NB4 (cell line): ENCODE data around the gene NRXN3.

Experiments used
- DNase-seq: peaks from one replicate; pipeline ENCODE4 v3.0.0; 2010; ENCODE audit warnings: low read depth
- H3K4me3 ChIP-seq: one replicate; pipeline ENCODE4 v1.5.1; 2011; ENCODE audit warnings: mild to moderate bottlenecking, low read depth, low read length, moderate library complexity
- MYC ChIP-seq: IDR thresholded peaks from 2 replicates; pipeline ENCODE4 v1.6.1; 2011; ENCODE audit warnings: low read depth, low read length
- POLR2A ChIP-seq: IDR thresholded peaks from 2 replicates; pipeline ENCODE4 v1.6.1; 2011; ENCODE audit warnings: mild to moderate bottlenecking; ENCODE audit not compliant: insufficient read length; ENCODE audit errors: extremely low read depth
- TF ChIP-seq, protein P1 (sequence below): IDR thresholded peaks from one replicate; pipeline ENCODE4 v1.5.1; 2012; ENCODE audit warnings: low read depth, low read length
- TF ChIP-seq, protein P2 (sequence below): IDR thresholded peaks from 2 replicates; pipeline ENCODE4 v1.6.1; 2011; ENCODE audit warnings: low read depth, low read length

NRXN3 gene

DNA sequence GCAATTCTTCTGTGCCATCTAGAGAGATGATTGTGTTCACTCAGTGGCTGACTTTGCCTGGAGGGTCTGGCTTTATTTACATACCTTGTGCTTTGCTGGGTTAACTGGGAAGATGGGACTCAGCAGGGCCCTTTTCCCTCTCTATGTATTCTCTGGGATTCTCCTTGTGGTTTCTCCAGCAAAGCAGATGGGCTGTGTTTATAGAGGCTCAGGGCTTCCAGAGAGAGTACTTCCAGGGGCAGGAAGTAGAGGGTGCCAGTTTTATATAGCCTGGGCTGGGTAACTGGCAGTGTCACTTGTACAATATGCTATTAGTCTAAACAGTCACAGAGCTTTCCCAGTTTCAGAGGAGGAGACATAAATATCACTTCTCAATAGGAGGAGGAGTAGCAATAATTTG lies 1531.2 kb downstream of the NRXN3 start:
- DNase-seq, result no peak
- TF ChIP-seq, protein P1, sequence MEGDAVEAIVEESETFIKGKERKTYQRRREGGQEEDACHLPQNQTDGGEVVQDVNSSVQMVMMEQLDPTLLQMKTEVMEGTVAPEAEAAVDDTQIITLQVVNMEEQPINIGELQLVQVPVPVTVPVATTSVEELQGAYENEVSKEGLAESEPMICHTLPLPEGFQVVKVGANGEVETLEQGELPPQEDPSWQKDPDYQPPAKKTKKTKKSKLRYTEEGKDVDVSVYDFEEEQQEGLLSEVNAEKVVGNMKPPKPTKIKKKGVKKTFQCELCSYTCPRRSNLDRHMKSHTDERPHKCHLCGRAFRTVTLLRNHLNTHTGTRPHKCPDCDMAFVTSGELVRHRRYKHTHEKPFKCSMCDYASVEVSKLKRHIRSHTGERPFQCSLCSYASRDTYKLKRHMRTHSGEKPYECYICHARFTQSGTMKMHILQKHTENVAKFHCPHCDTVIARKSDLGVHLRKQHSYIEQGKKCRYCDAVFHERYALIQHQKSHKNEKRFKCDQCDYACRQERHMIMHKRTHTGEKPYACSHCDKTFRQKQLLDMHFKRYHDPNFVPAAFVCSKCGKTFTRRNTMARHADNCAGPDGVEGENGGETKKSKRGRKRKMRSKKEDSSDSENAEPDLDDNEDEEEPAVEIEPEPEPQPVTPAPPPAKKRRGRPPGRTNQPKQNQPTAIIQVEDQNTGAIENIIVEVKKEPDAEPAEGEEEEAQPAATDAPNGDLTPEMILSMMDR, result no peak
- TF ChIP-seq MYC (no peak), POLR2A (no peak)
- TF ChIP-seq, protein P2, sequence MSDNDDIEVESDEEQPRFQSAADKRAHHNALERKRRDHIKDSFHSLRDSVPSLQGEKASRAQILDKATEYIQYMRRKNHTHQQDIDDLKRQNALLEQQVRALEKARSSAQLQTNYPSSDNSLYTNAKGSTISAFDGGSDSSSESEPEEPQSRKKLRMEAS, result no peak
- no peak overlapping the region for H3K4me3 ChIP-seq

DNA sequence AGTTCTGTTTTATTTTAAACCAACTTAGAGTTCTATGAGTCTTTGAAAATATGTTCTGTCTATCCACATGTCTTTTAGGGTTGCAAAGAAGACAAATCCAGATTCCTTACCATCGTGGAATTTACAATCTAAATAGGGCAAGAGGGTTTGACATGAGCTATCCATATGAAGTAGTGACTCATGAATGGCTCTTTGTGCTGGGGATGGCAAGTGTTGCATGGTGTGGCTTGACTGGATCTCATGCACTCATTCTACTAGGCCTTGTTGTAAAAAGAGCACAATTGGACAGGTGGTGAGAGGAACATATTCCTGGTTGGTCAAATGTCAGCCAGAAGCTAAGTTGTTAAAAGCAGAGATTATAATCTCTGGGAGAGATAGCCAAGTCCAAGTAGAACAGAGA lies 1532.0 kb downstream of the NRXN3 start:
- no peak overlapping the region for H3K4me3 ChIP-seq
- DNase-seq, result no peak
- TF ChIP-seq MYC, result no peak

DNA sequence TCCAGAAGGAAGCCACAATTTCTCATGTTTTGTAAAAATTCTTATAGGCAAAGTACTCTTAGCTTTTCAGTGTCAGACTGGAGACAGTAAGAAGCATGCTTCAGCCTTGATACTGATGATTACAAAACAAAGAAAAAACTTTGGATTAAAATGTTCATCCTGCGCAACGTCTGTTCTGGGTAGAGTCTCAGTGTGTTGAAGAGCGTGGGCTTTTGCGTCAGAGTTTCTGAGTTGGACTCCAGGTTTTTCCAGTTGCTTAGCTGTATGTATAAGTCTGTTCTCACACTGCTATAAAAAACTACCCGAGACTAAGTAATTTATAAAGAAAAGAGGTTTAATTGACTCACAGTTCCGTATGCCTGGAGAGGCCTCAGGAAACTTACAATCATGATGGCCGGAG lies 1533.0 kb downstream of the NRXN3 start:
- TF ChIP-seq, protein P1, result no peak
- TF ChIP-seq MYC (no peak), POLR2A (no peak)
- TF ChIP-seq, protein P2, result no peak
- no peak overlapping the region for H3K4me3 ChIP-seq
- no peak for DNase-seq

DNA sequence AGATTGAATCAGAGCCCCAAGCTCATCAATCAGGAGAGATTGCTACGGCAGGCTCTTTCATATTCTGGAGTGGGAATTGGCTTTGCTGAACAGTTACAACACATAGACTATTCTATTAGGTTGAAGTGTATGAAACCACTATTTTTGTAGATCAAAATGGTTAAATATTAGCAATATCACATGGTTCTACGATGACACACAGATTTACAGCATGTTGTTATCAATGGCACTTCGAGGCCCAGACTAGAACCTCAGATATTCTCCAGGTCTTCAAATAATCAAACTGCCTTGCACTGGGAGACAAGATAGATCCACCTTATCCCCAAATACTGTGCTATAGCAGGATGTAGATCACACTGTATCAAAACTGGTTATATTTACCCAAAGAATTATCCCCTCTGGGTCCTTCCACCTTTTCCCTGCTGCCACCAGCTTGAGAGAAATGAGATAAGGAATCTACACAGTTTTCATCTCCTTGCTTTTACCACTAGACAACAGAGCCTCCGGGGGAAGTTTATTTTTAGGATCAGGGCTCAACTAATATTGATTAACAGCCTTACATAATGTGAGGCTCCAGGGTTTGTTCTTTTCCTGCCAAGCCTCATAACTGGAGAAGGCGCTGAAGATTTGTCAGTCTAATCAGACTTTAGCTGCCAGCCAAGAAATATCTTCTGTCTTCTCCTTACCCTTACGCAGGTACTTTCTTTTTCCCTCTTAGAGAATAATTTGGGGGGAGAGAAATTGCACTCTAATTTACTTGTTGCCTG lies 1534.1 kb downstream of the NRXN3 start:
- H3K4me3 ChIP-seq, result no peak overlapping the region
- no peak for DNase-seq
- no peak for TF ChIP-seq MYC
- TF ChIP-seq, protein P2, result no peak
- TF ChIP-seq POLR2A, result no peak
- TF ChIP-seq, protein P1, result no peak

DNA sequence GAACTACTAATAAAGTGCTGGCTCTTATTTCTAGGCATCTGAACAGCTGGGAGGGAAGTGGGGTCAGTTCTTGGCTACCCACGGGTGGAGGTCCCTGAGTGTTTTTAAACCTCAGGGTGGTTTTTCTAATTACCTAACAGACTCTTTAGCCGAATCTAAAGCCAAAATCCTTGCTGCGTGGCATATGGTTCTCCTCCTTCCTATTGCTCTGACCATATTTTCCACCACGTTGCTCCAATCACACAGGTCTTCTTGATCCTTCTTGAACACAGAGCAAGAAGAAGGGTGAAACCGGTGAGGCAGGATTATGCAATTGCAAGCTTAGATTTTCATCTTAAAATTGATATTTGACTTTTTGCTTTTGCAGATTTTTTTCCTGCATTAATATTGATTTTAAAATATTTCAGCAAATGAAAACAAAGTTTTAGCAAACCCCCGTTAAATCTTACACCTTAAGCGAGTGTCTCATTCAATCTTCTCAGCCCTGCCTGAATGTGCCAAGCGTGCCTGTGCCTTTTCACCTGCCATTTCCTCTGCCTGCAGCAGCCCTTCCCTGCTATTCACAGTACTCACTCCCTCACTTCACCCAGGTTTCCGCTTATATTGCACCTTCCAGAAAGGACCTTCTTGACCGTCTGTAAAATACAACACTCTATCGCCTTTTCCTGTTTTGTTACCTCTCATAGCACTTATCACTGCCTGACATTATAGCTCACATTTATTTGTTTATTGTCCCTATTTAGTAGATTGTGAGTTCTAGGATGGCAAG lies 1535.1 kb downstream of the NRXN3 start:
- no peak for DNase-seq
- H3K4me3 ChIP-seq, result no peak overlapping the region
- TF ChIP-seq, protein P1, result no peak
- TF ChIP-seq, protein P2, result no peak
- TF ChIP-seq POLR2A (no peak), MYC (no peak)

DNA sequence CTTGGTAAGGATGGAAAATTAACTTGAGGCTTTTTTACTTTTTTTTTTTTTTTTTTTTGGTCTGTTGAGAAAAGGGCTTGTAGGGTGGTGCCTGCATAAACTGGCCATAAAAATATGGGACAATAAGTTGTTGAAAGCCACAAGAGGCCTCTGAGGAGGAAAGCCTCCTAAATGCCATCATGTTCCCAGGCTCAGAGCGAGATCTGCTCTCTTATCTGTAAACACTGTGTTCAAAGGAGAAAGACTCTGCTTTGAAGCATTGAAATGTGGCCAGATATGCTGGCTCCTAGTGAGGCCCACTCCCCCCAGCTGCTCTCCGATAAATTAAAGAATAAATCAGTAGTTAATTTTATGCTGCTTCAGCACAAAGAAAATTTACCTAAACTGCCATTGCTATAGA lies 1536.2 kb downstream of the NRXN3 start:
- no peak overlapping the region for H3K4me3 ChIP-seq
- no peak for DNase-seq
- no peak for TF ChIP-seq POLR2A
- TF ChIP-seq MYC, result no peak
- TF ChIP-seq, protein P1, result no peak
- TF ChIP-seq, protein P2, result no peak
